ENCODE data around the gene PSKH1. TPM values are rescaled to one million over a fixed set of nuclear protein-coding genes. Genes with fewer than 3 reads are reported as not detected.

PSKH1 gene
- total and polyA plus RNA-seq, 9 of the 15 experiments (the other 6 are each of a cell fraction or from before 2014, with no cell fraction given): 0.96 to 20.9 (median 9.4) TPM

GRCh38 chr16:67917852-67918236 lies 24.8 kb downstream of the PSKH1 start (continued):
- TF ChIP-seq, protein P1, sequence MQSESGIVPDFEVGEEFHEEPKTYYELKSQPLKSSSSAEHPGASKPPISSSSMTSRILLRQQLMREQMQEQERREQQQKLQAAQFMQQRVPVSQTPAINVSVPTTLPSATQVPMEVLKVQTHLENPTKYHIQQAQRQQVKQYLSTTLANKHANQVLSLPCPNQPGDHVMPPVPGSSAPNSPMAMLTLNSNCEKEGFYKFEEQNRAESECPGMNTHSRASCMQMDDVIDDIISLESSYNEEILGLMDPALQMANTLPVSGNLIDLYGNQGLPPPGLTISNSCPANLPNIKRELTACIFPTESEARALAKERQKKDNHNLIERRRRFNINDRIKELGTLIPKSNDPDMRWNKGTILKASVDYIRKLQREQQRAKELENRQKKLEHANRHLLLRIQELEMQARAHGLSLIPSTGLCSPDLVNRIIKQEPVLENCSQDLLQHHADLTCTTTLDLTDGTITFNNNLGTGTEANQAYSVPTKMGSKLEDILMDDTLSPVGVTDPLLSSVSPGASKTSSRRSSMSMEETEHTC (IDR thresholded peaks at IDR 0.05): no peak
- no peak for TF ChIP-seq RBFOX2 (IDR thresholded peaks at IDR 0.05; ENCODE audit: low read depth, low read length)
- TF ChIP-seq ZNF3 (CRISPR knock-in tag; IDR thresholded peaks at IDR 0.05): no peak
- no peak for TF ChIP-seq ZNF778 (CRISPR knock-in tag; IDR thresholded peaks at IDR 0.05)
- no peak for TF ChIP-seq MCM2 (IDR thresholded peaks at IDR 0.05; ENCODE audit: low read depth)
- peak; percentile 99 for TF ChIP-seq FOSL1 (tag; conservative IDR thresholded peaks at IDR 0.05)
- TF ChIP-seq ZBTB1 (CRISPR knock-in tag; IDR thresholded peaks at IDR 0.05; ENCODE audit: borderline replicate concordance, low read depth): 0 out of 2 replicates have a peak, but pooled peaks have one; percentile 6
- peak; percentile 78 for TF ChIP-seq CTBP1 (IDR thresholded peaks at IDR 0.05; ENCODE audit: borderline replicate concordance)
- TF ChIP-seq, protein P2, sequence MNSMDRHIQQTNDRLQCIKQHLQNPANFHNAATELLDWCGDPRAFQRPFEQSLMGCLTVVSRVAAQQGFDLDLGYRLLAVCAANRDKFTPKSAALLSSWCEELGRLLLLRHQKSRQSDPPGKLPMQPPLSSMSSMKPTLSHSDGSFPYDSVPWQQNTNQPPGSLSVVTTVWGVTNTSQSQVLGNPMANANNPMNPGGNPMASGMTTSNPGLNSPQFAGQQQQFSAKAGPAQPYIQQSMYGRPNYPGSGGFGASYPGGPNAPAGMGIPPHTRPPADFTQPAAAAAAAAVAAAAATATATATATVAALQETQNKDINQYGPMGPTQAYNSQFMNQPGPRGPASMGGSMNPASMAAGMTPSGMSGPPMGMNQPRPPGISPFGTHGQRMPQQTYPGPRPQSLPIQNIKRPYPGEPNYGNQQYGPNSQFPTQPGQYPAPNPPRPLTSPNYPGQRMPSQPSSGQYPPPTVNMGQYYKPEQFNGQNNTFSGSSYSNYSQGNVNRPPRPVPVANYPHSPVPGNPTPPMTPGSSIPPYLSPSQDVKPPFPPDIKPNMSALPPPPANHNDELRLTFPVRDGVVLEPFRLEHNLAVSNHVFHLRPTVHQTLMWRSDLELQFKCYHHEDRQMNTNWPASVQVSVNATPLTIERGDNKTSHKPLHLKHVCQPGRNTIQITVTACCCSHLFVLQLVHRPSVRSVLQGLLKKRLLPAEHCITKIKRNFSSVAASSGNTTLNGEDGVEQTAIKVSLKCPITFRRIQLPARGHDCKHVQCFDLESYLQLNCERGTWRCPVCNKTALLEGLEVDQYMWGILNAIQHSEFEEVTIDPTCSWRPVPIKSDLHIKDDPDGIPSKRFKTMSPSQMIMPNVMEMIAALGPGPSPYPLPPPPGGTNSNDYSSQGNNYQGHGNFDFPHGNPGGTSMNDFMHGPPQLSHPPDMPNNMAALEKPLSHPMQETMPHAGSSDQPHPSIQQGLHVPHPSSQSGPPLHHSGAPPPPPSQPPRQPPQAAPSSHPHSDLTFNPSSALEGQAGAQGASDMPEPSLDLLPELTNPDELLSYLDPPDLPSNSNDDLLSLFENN (IDR thresholded peaks at IDR 0.05; ENCODE audit: low read depth in 2 of 2, low read length in 2 of 2): no peak
- peak; percentile 95 for TF ChIP-seq JUN (IDR thresholded peaks at IDR 0.05; ENCODE audit: borderline replicate concordance, low read depth, low read length)
- TF ChIP-seq JUN (CRISPR knock-in tag; IDR thresholded peaks at IDR 0.05; ENCODE audit: borderline replicate concordance): no peak
- TF ChIP-seq ZEB2 (IDR thresholded peaks at IDR 0.05): peak; percentile 61; the same call in 1 of the 2 replicates
- no peak for TF ChIP-seq ZNF354B (CRISPR knock-in tag; IDR thresholded peaks at IDR 0.05)
- TF ChIP-seq FOS (IDR thresholded peaks at IDR 0.05; ENCODE audit: extremely low read depth, insufficient read length): peak; percentile 55
- TF ChIP-seq ZNF140 (CRISPR knock-in tag; IDR thresholded peaks at IDR 0.05): no peak
- TF ChIP-seq ZNF696 (CRISPR knock-in tag; conservative IDR thresholded peaks at IDR 0.05): no peak
- no peak for TF ChIP-seq HDAC6 (IDR thresholded peaks at IDR 0.05; ENCODE audit: low read depth, low read length)
- TF ChIP-seq MYNN (IDR thresholded peaks at IDR 0.05): no peak
- no peak for TF ChIP-seq MYNN (CRISPR knock-in tag; IDR thresholded peaks at IDR 0.05)
- TF ChIP-seq ZBTB2 (IDR thresholded peaks at IDR 0.05): no peak
- TF ChIP-seq HNRNPL (IDR thresholded peaks at IDR 0.05; ENCODE audit: low read depth, low read length): no peak
- no peak for TF ChIP-seq CREB5 (CRISPR knock-in tag; IDR thresholded peaks at IDR 0.05)
- no peak for TF ChIP-seq THRAP3 (IDR thresholded peaks at IDR 0.05; ENCODE audit: borderline replicate concordance)
- no peak for TF ChIP-seq SMARCA5 (IDR thresholded peaks at IDR 0.05)
- no peak for TF ChIP-seq ZNF384 (IDR thresholded peaks at IDR 0.05; ENCODE audit: low read depth, low read length)
- peak; percentile 72 for TF ChIP-seq DPF2 (IDR thresholded peaks at IDR 0.05)
